Inflammatory macrophage (primary cell): ENCODE measurements around the gene PRSS8.
"Not testable (repeated sequence)": the region's sequence is repeated elsewhere in the genome, so short reads cannot be mapped to it uniquely, and the experiment has no call there.

Source experiments
- DNase-seq, 2 donors: peaks; one replicate each; pipeline ENCODE4 v3.0.0-alpha.2; 2020 to 2022

The PRSS8 gene

GRCh38 chr16:31144418-31144817 lies 8.9 kb upstream of the PRSS8 start:
- DNase-seq, result not testable (repeated sequence)

- DNase-seq, result no peak
These were observed 8.2 kb upstream of the PRSS8 start for GRCh38 chr16:31143694-31144148.

- no peak for DNase-seq
These were observed 7.6 kb upstream of the PRSS8 start for GRCh38 chr16:31143011-31143693.

GRCh38 chr16:31142109-31143010 lies 6.8 kb upstream of the PRSS8 start:
- peak; percentile 99 for DNase-seq

GRCh38 chr16:31141489-31142108 lies 6.1 kb upstream of the PRSS8 start:
- DNase-seq, result no peak

GRCh38 chr16:31141071-31141469 lies 5.5 kb upstream of the PRSS8 start:
- DNase-seq, result not testable (repeated sequence)

- no peak for DNase-seq
These were observed 3.4 kb upstream of the PRSS8 start for GRCh38 chr16:31138621-31139578.

- not testable (repeated sequence) for DNase-seq
These were observed 1.4 kb upstream of the PRSS8 start for GRCh38 chr16:31136822-31137499.

GRCh38 chr16:31136287-31136662 lies 748 bp upstream of the PRSS8 start:
- no peak for DNase-seq

GRCh38 chr16:31134625-31135534 lies 647 bp downstream of the PRSS8 start:
- peak in 1 of 2 donors; percentile 20 for DNase-seq

- peak in 1 of 2 donors; percentile 62 for DNase-seq
These were observed 1.4 kb downstream of the PRSS8 start for GRCh38 chr16:31134091-31134571.

GRCh38 chr16:31133046-31133501 lies 2.5 kb downstream of the PRSS8 start:
- no peak for DNase-seq

- no peak for DNase-seq
These were observed 3.1 kb downstream of the PRSS8 start for GRCh38 chr16:31132303-31132979.

GRCh38 chr16:31131841-31132271 lies 3.7 kb downstream of the PRSS8 start:
- DNase-seq, result no peak

- DNase-seq, result no peak
These were observed 4.1 kb downstream of the PRSS8 start for GRCh38 chr16:31131416-31131815.

GRCh38 chr16:31130899-31131298 lies 4.6 kb downstream of the PRSS8 start:
- no peak for DNase-seq

- peak; percentile 53 to 64 for DNase-seq
These were observed 5.1 kb downstream of the PRSS8 start for GRCh38 chr16:31130336-31130891.

- DNase-seq, result peak; percentile 88 to 89
These were observed 5.8 kb downstream of the PRSS8 start for GRCh38 chr16:31129568-31130335.
